ENCODE data around the gene PLEKHA1. TPM values are rescaled to one million over a fixed set of nuclear protein-coding genes. Genes with fewer than 3 reads are reported as not detected.

PLEKHA1 gene
- total RNA-seq, 3 donors from 2014 or later: 24.2 to 38.9 (median 26.2) TPM

DNA sequence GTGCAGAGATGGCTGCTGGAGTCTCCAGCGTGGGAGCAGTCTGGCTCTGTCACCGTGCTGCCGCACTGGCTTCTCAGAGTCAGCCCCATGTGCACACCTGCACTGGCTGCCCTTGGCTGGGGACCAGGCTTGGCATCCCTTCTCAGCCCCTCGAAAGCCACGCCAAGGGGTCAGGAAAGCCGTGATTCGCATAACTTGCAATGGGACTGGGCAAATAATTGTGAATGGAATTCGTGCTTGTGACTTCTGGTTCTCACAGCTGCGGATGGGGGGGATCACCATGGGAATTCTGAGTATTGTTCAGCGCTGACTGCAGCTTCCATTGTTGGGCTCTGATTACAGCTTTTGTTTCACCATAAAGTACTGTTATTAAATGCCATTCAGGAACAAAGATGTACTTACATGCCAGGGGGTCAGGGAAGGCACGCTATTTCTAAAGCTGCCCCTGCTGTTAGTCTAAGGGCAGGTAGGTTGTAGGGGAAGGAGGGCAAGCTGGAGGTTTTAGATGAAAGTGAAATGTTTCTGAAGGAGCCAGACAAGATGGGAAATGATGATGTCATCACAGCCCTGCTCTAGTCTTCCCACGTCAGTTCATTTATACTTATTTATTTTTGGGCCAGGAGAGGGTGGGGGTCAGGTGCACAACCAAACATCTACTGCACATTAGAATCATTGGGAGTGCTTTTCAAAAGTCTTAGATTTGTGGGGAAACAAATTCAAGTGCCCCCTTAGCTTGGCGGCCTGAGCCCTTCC is 5.8 kb upstream of the PLEKHA1 start:
- DNase-seq (ENCODE audit: low spot score in 2 of 2): no peak
- no peaks in the 10 kb centered on the region for H3K9me3 ChIP-seq
- no peak overlapping the region for H3K4me3 ChIP-seq
- TF ChIP-seq, protein P1, sequence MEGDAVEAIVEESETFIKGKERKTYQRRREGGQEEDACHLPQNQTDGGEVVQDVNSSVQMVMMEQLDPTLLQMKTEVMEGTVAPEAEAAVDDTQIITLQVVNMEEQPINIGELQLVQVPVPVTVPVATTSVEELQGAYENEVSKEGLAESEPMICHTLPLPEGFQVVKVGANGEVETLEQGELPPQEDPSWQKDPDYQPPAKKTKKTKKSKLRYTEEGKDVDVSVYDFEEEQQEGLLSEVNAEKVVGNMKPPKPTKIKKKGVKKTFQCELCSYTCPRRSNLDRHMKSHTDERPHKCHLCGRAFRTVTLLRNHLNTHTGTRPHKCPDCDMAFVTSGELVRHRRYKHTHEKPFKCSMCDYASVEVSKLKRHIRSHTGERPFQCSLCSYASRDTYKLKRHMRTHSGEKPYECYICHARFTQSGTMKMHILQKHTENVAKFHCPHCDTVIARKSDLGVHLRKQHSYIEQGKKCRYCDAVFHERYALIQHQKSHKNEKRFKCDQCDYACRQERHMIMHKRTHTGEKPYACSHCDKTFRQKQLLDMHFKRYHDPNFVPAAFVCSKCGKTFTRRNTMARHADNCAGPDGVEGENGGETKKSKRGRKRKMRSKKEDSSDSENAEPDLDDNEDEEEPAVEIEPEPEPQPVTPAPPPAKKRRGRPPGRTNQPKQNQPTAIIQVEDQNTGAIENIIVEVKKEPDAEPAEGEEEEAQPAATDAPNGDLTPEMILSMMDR (IDR thresholded peaks at IDR 0.05): no peak
- TF ChIP-seq POLR2AphosphoS5 (IDR thresholded peaks at IDR 0.05): no peak
- TF ChIP-seq POLR2A (IDR thresholded peaks at IDR 0.05): no peak
- intact Hi-C loops (cut with DNase I; ENCODE audit: low total_unique reads): no loop called here
- no peaks in the 10 kb centered on the region for H3K4me1 ChIP-seq
- H3K27ac ChIP-seq: no peak overlapping the region
- no peaks in the 10 kb centered on the region for H3K27me3 ChIP-seq
- H3K36me3 ChIP-seq: no peaks in the 10 kb centered on the region

DNA sequence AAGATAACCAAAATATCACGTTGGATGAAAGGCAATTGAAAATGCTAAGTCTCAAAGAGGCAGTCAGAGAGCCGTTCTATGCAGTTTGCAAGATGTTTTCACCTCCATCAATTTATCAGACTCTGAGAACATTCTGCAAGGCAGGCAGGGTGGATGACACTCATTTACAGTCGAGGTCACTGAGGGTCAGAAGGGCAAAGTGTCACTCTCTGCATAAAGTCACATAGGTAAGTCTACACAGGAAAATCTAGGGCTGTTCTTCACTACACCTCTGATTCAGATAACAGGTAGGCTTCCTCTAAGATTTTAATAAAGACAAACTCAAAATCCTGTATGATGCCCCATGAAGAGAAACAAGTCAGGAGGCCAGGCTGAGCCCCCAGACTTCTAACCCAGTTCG is 1.4 kb upstream of the PLEKHA1 start:
- H3K36me3 ChIP-seq: no peaks in the 10 kb centered on the region
- TF ChIP-seq POLR2AphosphoS5 (IDR thresholded peaks at IDR 0.05): no peak
- TF ChIP-seq POLR2A (IDR thresholded peaks at IDR 0.05): no peak
- TF ChIP-seq, protein P1 (IDR thresholded peaks at IDR 0.05): no peak
- H3K4me3 ChIP-seq: no peak overlapping the region
- peak overlapping the region; percentile 85 to 97 for H3K27ac ChIP-seq
- intact Hi-C loops (cut with DNase I; ENCODE audit: low total_unique reads): no loop called here
- no peaks in the 10 kb centered on the region for H3K9me3 ChIP-seq
- H3K27me3 ChIP-seq: no peaks in the 10 kb centered on the region
- DNase-seq (ENCODE audit: low spot score in 2 of 2): no peak
- H3K4me1 ChIP-seq: no peaks in the 10 kb centered on the region

DNA sequence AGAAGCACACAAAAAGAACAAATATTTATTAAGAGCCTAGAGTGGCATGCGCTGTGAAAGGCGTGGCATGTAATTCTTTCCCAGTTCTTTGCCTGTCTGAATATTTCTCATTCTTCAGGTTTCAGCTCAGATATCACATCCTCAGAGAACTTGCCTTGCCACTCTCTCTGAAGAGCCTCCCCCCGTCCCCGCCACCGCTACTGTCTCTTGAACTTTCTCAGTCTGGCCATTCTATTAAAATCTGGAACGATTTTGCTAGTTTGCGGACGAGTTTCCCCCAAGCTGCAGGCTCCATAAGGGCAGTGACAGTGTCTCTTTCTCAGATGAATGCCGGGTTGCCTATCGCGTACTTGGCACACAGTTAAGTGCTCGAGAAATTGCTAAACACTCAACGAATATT is 787 bp upstream of the PLEKHA1 start:
- Histone ChIP-seq H3K9me3 (no peaks in the 10 kb centered on the region), H3K4me1 (no peaks in the 10 kb centered on the region), H3K36me3 (no peaks in the 10 kb centered on the region), H3K27ac (peak overlapping the region; percentile 85 to 97), H3K4me3 (peak overlapping the region; percentile 84 to 99 (median 92)), H3K27me3 (no peaks in the 10 kb centered on the region)
- DNase-seq (ENCODE audit: low spot score in 2 of 2): no peak
- intact Hi-C loops (cut with DNase I; ENCODE audit: low total_unique reads): no loop called here
- TF ChIP-seq, protein P1 (IDR thresholded peaks at IDR 0.05): no peak
- TF ChIP-seq POLR2AphosphoS5 (IDR thresholded peaks at IDR 0.05) (no peak), POLR2A (IDR thresholded peaks at IDR 0.05) (no peak)

DNA sequence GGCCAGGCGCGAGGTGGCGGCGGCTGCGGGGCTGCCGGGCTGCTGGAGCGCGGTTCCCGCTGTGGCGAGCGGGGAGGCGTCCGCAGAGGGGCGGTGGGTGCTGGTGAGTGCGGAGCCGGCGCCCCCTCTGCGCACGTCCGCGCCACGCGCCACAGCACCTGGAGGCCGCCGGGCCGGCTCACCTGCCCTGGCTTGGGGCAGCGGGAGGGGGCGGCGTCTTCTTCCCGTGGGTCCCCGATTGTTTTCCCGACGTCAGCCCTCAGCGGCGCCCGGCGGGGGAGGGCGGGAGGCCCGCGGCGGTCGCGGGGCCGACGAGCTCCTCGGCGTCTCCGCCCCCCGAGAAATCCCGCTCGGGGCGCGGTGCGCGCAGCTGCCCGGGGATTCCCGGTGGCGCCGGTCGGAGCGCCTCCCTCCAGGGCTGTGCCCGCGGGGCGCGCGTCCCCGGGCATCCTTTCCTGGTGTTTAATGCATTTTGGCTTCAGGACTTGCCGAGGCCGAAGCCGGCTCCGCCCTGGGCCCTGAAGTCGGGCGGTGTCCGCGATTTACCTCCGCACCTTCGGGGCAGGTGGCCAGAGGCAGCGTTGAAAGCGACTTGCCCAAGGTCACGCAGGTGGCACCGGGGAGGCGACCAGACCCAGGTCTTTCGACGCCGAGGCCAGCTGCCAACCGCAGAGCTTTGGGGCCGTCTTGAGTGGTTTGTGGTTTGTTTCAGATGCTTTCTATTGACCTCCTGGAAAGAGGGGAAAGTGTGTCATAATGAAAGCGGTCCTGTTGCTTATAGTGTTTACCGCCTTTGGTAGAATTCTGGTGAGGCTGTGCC is 561 bp downstream of the PLEKHA1 start:
- Histone ChIP-seq H3K4me3 (peak overlapping the region; percentile 84 to 99 (median 92)), H3K36me3 (no peaks in the 10 kb centered on the region), H3K27me3 (no peaks in the 10 kb centered on the region), H3K4me1 (no peaks in the 10 kb centered on the region), H3K9me3 (no peaks in the 10 kb centered on the region), H3K27ac (peak overlapping the region; percentile 97 to 100)
- peak in 1 of 3 donors; percentile 15 for TF ChIP-seq POLR2AphosphoS5 (IDR thresholded peaks at IDR 0.05)
- TF ChIP-seq POLR2A (IDR thresholded peaks at IDR 0.05): no peak
- DNase-seq (ENCODE audit: low spot score in 2 of 2): peak in 1 of 2 donors; percentile 56
- intact Hi-C loops (cut with DNase I; ENCODE audit: low total_unique reads): no loop called here

DNA sequence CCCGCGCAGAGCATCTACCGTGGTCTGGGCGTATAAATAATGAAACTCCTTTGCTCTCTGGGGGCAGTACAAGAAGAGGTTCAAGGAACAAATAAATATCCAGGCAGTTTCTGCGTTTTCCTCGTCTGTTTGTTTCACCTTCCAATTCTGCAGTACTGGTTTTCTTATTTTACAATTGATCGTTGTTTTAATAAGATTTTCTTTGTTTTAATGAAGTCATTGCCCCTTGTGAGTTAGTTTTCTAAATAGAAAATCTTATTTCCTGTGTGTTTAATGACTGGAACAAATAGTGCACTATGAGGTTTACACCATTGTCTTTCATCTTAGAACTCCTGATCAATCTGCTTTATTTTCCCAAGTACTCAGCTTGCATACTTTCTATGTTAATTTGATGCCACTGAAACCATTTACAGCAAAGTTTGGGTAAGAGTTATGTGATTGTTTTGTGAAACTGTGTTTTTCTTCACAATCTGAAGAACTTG is 1.2 kb downstream of the PLEKHA1 start:
- TF ChIP-seq POLR2AphosphoS5 (IDR thresholded peaks at IDR 0.05) (no peak), POLR2A (IDR thresholded peaks at IDR 0.05) (no peak)
- TF ChIP-seq, protein P1 (IDR thresholded peaks at IDR 0.05): no peak
- intact Hi-C loops (cut with DNase I; ENCODE audit: low total_unique reads): no loop called here
- H3K27ac ChIP-seq: peak overlapping the region; percentile 97 to 100
- DNase-seq (ENCODE audit: low spot score in 2 of 2): no peak
- no peaks in the 10 kb centered on the region for H3K27me3 ChIP-seq
- H3K36me3 ChIP-seq: no peaks in the 10 kb centered on the region
- no peaks in the 10 kb centered on the region for H3K9me3 ChIP-seq
- no peaks in the 10 kb centered on the region for H3K4me1 ChIP-seq
- peak overlapping the region; percentile 84 to 99 (median 92) for H3K4me3 ChIP-seq
